ENCODE data around the gene MED9. TPM values are rescaled to one million over a fixed set of nuclear protein-coding genes. Genes with fewer than 3 reads are reported as not detected.

Gene MED9
- total and polyA plus RNA-seq, 2 of the 8 experiments (the other 6 are each of a cell fraction or from before 2014, with no cell fraction given): 15.8 to 19.7 TPM

DNA sequence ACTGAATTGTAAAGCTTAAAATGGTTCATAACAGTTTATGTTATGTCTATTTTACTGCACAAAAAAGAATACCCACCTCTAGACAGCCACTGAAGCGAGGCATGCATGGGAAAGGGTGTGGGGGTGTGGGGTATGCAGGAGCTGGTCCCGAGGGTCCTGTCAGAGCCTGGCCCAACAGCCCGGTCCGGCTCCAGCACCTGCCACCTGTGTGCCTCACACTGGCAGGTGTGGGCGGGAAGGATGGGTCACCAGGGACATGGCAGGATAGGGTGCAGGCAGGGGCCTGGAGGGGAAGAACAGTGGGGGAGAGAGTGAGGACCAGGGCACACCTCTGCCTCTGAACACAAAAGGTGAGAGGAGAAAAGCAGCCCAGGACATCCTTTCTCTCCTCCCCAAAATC is 42.2 kb downstream of the MED9 start (continued):
- TF ChIP-seq, protein P1, sequence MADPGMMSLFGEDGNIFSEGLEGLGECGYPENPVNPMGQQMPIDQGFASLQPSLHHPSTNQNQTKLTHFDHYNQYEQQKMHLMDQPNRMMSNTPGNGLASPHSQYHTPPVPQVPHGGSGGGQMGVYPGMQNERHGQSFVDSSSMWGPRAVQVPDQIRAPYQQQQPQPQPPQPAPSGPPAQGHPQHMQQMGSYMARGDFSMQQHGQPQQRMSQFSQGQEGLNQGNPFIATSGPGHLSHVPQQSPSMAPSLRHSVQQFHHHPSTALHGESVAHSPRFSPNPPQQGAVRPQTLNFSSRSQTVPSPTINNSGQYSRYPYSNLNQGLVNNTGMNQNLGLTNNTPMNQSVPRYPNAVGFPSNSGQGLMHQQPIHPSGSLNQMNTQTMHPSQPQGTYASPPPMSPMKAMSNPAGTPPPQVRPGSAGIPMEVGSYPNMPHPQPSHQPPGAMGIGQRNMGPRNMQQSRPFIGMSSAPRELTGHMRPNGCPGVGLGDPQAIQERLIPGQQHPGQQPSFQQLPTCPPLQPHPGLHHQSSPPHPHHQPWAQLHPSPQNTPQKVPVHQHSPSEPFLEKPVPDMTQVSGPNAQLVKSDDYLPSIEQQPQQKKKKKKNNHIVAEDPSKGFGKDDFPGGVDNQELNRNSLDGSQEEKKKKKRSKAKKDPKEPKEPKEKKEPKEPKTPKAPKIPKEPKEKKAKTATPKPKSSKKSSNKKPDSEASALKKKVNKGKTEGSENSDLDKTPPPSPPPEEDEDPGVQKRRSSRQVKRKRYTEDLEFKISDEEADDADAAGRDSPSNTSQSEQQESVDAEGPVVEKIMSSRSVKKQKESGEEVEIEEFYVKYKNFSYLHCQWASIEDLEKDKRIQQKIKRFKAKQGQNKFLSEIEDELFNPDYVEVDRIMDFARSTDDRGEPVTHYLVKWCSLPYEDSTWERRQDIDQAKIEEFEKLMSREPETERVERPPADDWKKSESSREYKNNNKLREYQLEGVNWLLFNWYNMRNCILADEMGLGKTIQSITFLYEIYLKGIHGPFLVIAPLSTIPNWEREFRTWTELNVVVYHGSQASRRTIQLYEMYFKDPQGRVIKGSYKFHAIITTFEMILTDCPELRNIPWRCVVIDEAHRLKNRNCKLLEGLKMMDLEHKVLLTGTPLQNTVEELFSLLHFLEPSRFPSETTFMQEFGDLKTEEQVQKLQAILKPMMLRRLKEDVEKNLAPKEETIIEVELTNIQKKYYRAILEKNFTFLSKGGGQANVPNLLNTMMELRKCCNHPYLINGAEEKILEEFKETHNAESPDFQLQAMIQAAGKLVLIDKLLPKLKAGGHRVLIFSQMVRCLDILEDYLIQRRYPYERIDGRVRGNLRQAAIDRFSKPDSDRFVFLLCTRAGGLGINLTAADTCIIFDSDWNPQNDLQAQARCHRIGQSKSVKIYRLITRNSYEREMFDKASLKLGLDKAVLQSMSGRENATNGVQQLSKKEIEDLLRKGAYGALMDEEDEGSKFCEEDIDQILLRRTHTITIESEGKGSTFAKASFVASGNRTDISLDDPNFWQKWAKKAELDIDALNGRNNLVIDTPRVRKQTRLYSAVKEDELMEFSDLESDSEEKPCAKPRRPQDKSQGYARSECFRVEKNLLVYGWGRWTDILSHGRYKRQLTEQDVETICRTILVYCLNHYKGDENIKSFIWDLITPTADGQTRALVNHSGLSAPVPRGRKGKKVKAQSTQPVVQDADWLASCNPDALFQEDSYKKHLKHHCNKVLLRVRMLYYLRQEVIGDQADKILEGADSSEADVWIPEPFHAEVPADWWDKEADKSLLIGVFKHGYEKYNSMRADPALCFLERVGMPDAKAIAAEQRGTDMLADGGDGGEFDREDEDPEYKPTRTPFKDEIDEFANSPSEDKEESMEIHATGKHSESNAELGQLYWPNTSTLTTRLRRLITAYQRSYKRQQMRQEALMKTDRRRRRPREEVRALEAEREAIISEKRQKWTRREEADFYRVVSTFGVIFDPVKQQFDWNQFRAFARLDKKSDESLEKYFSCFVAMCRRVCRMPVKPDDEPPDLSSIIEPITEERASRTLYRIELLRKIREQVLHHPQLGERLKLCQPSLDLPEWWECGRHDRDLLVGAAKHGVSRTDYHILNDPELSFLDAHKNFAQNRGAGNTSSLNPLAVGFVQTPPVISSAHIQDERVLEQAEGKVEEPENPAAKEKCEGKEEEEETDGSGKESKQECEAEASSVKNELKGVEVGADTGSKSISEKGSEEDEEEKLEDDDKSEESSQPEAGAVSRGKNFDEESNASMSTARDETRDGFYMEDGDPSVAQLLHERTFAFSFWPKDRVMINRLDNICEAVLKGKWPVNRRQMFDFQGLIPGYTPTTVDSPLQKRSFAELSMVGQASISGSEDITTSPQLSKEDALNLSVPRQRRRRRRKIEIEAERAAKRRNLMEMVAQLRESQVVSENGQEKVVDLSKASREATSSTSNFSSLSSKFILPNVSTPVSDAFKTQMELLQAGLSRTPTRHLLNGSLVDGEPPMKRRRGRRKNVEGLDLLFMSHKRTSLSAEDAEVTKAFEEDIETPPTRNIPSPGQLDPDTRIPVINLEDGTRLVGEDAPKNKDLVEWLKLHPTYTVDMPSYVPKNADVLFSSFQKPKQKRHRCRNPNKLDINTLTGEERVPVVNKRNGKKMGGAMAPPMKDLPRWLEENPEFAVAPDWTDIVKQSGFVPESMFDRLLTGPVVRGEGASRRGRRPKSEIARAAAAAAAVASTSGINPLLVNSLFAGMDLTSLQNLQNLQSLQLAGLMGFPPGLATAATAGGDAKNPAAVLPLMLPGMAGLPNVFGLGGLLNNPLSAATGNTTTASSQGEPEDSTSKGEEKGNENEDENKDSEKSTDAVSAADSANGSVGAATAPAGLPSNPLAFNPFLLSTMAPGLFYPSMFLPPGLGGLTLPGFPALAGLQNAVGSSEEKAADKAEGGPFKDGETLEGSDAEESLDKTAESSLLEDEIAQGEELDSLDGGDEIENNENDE (IDR thresholded peaks at IDR 0.05; ENCODE audit: insufficient replicate concordance, low read length): no peak
- no peak for TF ChIP-seq SAP30 (IDR thresholded peaks at IDR 0.05; ENCODE audit: insufficient read depth, insufficient replicate concordance, low read length)
- TF ChIP-seq TBP (IDR thresholded peaks at IDR 0.05; ENCODE audit: low read depth, low read length): no peak
- TF ChIP-seq YY1 (IDR thresholded peaks at IDR 0.05; ENCODE audit: low read depth, low read length): no peak
